Endothelial cell of umbilical vein (primary cell): Measurements from ENCODE around the gene MAN2B2. TPM values are rescaled to one million over a fixed set of nuclear protein-coding genes. Genes with fewer than 3 reads are reported as not detected.

Experiments
- BruUV-seq: library from RNA; stranded (reverse); fragments of 400-500 nt; replicated peaks from 2 replicates; lab custom pipeline; 2021; lab: Mats Ljungman, UMichigan
- CTCF ChIA-PET: fragments of 300-600, 350-600 bp; sonication (Branson Sonifier 250); formaldehyde crosslinking; loops from one replicate; lab custom pipeline; 2021; ENCODE audit warnings: antibody characterized with exemption, inconsistent platforms; lab: Charles Lee
- POLR2A ChIA-PET: fragments of 300-600, 350-600 bp; sonication (Branson Sonifier 250); formaldehyde crosslinking; loops from one replicate; lab custom pipeline; 2021; ENCODE audit warnings: antibody characterized with exemption, inconsistent platforms; lab: Charles Lee
- DNase-seq: peaks from one replicate; pipeline ENCODE4 v3.0.0-alpha.2; 2011; ENCODE audit warnings: low read depth, low spot score
- FAIRE-seq: peaks from 2 replicates; lab custom pipeline; 2011; peaks lifted over from hg19 to GRCh38; lab: Jason Lieb, UNC
- H2AFZ ChIP-seq: 2 replicates; pipeline ENCODE4 v1.6.0; 2012; ENCODE audit warnings: low read depth, low read length, control low read depth, inconsistent platforms
- H3K27ac ChIP-seq: 2 replicates; pipeline ENCODE4 v1.5.1; 2011; ENCODE audit warnings: low read depth, mild to moderate bottlenecking, control low read depth, low read length, moderate library complexity; ENCODE audit not compliant: insufficient read depth
- H3K27me3 ChIP-seq, 2 experiments: 2 replicates each; pipeline versions ENCODE4 v1.6.0 to v1.6.1; 2011; ENCODE audit warnings: low read length in 2 of 2, mixed read lengths in 1 of 2; ENCODE audit not compliant: control insufficient read depth in 2 of 2, insufficient read depth in 2 of 2
- H3K36me3 ChIP-seq, 2 experiments: 2 replicates in 1 of 2; 3 replicates in 1 of 2; pipeline ENCODE4 v1.5.1; 2011; ENCODE audit warnings: low read length in 2 of 2, mild to moderate bottlenecking in 1 of 2, moderate library complexity in 1 of 2; ENCODE audit not compliant: control insufficient read depth in 2 of 2, insufficient read depth in 2 of 2; ENCODE audit errors: extremely low read depth in 1 of 2
- H3K4me1 ChIP-seq: 3 replicates; pipeline ENCODE4 v1.5.1; 2011; ENCODE audit warnings: mild to moderate bottlenecking, low read length; ENCODE audit not compliant: control insufficient read depth, insufficient read depth; ENCODE audit errors: extremely low read depth
- H3K4me2 ChIP-seq: 2 replicates; pipeline ENCODE4 v1.6.1; 2011; ENCODE audit warnings: low read length, control low read depth, mixed read lengths; ENCODE audit not compliant: insufficient read depth
- H3K4me3 ChIP-seq, 3 experiments: fragments of 200-600 bp in 1 of 3; sonication (generic), shearing (Covaris generic) in 1 of 3; replicated peaks in 1 of 3; 2 replicates each; pipeline ENCODE4 v1.5.1; 2011 to 2016; ENCODE audit warnings: control low read depth in 3 of 3, low read length in 3 of 3, mild to moderate bottlenecking in 2 of 3, inconsistent platforms in 1 of 3, low read depth in 1 of 3, moderate library complexity in 1 of 3; ENCODE audit not compliant: insufficient read depth in 1 of 3
- H3K79me2 ChIP-seq: 2 replicates; pipeline ENCODE4 v1.6.0; 2012; ENCODE audit warnings: low read length, inconsistent platforms; ENCODE audit not compliant: control insufficient read depth, insufficient read depth
- H3K9ac ChIP-seq: replicated peaks from 2 replicates; pipeline ENCODE3; 2011; ENCODE audit warnings: low read length, control low read depth; ENCODE audit not compliant: insufficient read depth; ENCODE audit errors: extremely low read depth
- H3K9me1 ChIP-seq: replicated peaks from 3 replicates; pipeline ENCODE4 v1.6.0; 2011; ENCODE audit warnings: mild to moderate bottlenecking, low read length; ENCODE audit not compliant: control insufficient read depth, insufficient read depth; ENCODE audit errors: extremely low read depth
- H3K9me3 ChIP-seq: replicated peaks from 2 replicates; pipeline ENCODE4 v1.5.1; 2012; ENCODE audit warnings: low read length, inconsistent platforms; ENCODE audit not compliant: control insufficient read depth, insufficient read depth
- H4K20me1 ChIP-seq: replicated peaks from 2 replicates; pipeline ENCODE3; 2011; ENCODE audit warnings: mild to moderate bottlenecking, low read length; ENCODE audit not compliant: control insufficient read depth, insufficient read depth; ENCODE audit errors: extremely low read depth
- CTCF ChIP-seq, 2 donors: IDR thresholded peaks; 1 replicate in 1 of 2; 2 replicates in 1 of 2; pipeline ENCODE4 v1.5.1; 2011; ENCODE audit warnings: low read length in 2 of 2, mild to moderate bottlenecking in 2 of 2, moderate library complexity in 2 of 2, control low read depth in 1 of 2, inconsistent platforms in 1 of 2, low read depth in 1 of 2; ENCODE audit not compliant: insufficient read depth in 1 of 2; ENCODE audit errors: extremely low read depth in 1 of 2
- EZH2 ChIP-seq: IDR thresholded peaks from 2 replicates; pipeline ENCODE4 v1.6.1; 2012; ENCODE audit warnings: borderline replicate concordance, low read depth, mild to moderate bottlenecking, moderate library complexity, low read length, inconsistent platforms; ENCODE audit not compliant: severe bottlenecking
- FOS ChIP-seq: IDR thresholded peaks from 2 replicates; pipeline ENCODE4 v1.6.1; 2011; ENCODE audit warnings: mild to moderate bottlenecking, low read length, moderate library complexity, borderline replicate concordance; ENCODE audit not compliant: insufficient read depth
- GATA2 ChIP-seq: IDR thresholded peaks from 2 replicates; pipeline ENCODE4 v1.7.0; 2011; ENCODE audit warnings: low read depth, mild to moderate bottlenecking, moderate library complexity, mixed read lengths, low read length; ENCODE audit not compliant: insufficient read length, insufficient read depth
- JUN ChIP-seq: IDR thresholded peaks from 2 replicates; pipeline ENCODE4 v1.6.1; 2011; ENCODE audit warnings: borderline replicate concordance, low read depth; ENCODE audit not compliant: insufficient read length, insufficient read depth
- MAX ChIP-seq: IDR thresholded peaks from 2 replicates; pipeline ENCODE4 v1.6.1; 2011; ENCODE audit not compliant: insufficient read depth, insufficient read length
- MYC ChIP-seq: IDR thresholded peaks from one replicate; pipeline ENCODE4 v1.6.1; 2011; ENCODE audit warnings: mild to moderate bottlenecking, low read depth, low read length
- POLR2A ChIP-seq: IDR thresholded peaks from 2 replicates; pipeline ENCODE4 v1.6.1; 2012; ENCODE audit warnings: low read depth, mild to moderate bottlenecking, control low read depth, low read length
- POLR2AphosphoS5 ChIP-seq: IDR thresholded peaks from 2 replicates; pipeline ENCODE4 v1.6.1; 2012; ENCODE audit warnings: low read depth, mild to moderate bottlenecking, control low read depth, low read length, moderate library complexity; ENCODE audit not compliant: insufficient read depth
- dilution Hi-C: fragments of 300-500 bp; cut with MboI; formaldehyde crosslinking; loops from one replicate; pipeline ENCODE4 v1.15.0; 2019; ENCODE audit warnings: low sequenced_read_pairs; ENCODE audit not compliant: extremely low pct_ligation_motif_present
- intact Hi-C: fragments of 100-400 bp; cut with micrococcal nuclease; formaldehyde crosslinking; loops from one replicate; pipeline ENCODE4 v1.10.0; 2022
- polyA plus RNA-seq, 4 experiments: library from polyadenylated mRNA; depleted of rRNA in 3 of 4; stranded (reverse) in 3 of 4; unstranded in 1 of 4; fragments of >200 nt; gene quantifications; 2 replicates each; pipeline versions ENCODE4 v1.2.1 to v1.2.3, GENCODE V29; 2011 to 2012; ENCODE audit warnings: missing spikeins in 1 of 4
- total RNA-seq: library from RNA; stranded (reverse); gene quantifications from 2 replicates; pipeline ENCODE4 v1.2.3, GENCODE V29; 2021

The MAN2B2 gene
- total and polyA plus RNA-seq, 2 donors (not counting 3 experiments of a cell fraction or from before 2014, with no cell fraction given): 15.7 to 25.1 TPM

GRCh38 chr4:6620296-6620695, 45.3 kb downstream of the MAN2B2 start:
- Histone ChIP-seq H4K20me1 (no peaks in the 10 kb centered on the region), H3K4me1 (no peaks in the 10 kb centered on the region), H2AFZ (no peak overlapping the region), H3K79me2 (no peaks in the 10 kb centered on the region), H3K9ac (no peak overlapping the region), H3K4me3 (no peak overlapping the region), H3K27me3 (no peaks in the 10 kb centered on the region), H3K9me1 (no peaks in the 10 kb centered on the region), H3K4me2 (no peak overlapping the region), H3K9me3 (no peaks in the 10 kb centered on the region), H3K27ac (no peak overlapping the region), H3K36me3 (peaks cover 0 to 11% of the 10 kb centered on the region in 2 experiments)
- dilution Hi-C loops (no loop called here), intact Hi-C loops (no loop called here)
- DNase-seq (no peak), FAIRE-seq (no peak)
- no TSS peak for BruUV-seq
- ChIA-PET POLR2A (no interaction called here), CTCF (interaction anchor here (0.7 kb wide), 1 partner anchor 20 kb away, joined by 3 read pairs; the partner anchor contains the start of gene MRFAP1)
- no peak for TF ChIP-seq MYC
- no peak for TF ChIP-seq FOS
- no peak for TF ChIP-seq EZH2
- no peak for TF ChIP-seq JUN
- no peak for TF ChIP-seq CTCF (IDR thresholded peaks at IDR 0.05; ENCODE audit: extremely low read depth in 1 of 2, insufficient read depth in 1 of 2, low read depth in 1 of 2, low read length in 2 of 2)
- no peak for TF ChIP-seq MAX
- TF ChIP-seq POLR2A: no peak
- no peak for TF ChIP-seq GATA2
- no peak for TF ChIP-seq POLR2AphosphoS5
